Right renal pelvis (tissue), 4 donors: ENCODE measurements around the gene DEFB132. TPM values are rescaled to one million over a fixed set of nuclear protein-coding genes. Genes with fewer than 3 reads are reported as not detected.
"Not testable (repeated sequence)": the region's sequence is repeated elsewhere in the genome, so short reads cannot be mapped to it uniquely, and the experiment has no call there.

Source experiments
- DNase-seq, 4 donors: peaks; one replicate each; pipeline ENCODE4 v3.0.0-alpha.2; 2013; ENCODE audit warnings: low read depth in 4 of 4, low spot score in 3 of 4, missing footprints in 1 of 4
- polyA plus RNA-seq, 4 donors: library from polyadenylated mRNA; unstranded; fragments of 120-200 nt; gene quantifications; one replicate each; pipeline ENCODE4 v1.2.1, GENCODE V29; 2013; ENCODE audit not compliant: insufficient read length in 4 of 4

DEFB132 gene, protein sequence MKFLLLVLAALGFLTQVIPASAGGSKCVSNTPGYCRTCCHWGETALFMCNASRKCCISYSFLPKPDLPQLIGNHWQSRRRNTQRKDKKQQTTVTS
- under 1 TPM in 2 of 4 donors, not detected in 2; 0.07 to 0.08 TPM for polyA plus RNA-seq

DNA sequence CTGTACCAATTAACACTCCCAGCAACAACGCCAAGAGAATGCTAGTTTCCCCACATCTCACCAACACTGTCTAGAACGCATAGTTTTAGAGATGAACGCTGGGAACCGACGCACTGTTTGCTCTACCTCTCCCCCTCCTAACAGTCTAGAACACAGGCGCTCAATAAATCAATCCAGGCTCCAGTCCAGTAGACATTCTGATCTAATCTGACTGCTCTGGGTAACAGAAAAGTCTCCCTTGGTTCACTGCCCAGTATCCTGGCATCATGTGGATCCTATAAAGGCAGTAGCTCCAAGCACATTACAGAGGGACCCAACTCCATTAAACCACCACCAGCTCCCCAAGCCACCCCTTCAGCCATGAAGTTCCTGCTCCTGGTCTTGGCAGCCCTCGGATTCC, at the start of gene DEFB132:
Gene DEFB132, plus strand, starts transcription at position 306 of the 400 bp plus-strand sequence. Its CDS starts 55 bp downstream, at position 361.
- no peak for DNase-seq

DNA sequence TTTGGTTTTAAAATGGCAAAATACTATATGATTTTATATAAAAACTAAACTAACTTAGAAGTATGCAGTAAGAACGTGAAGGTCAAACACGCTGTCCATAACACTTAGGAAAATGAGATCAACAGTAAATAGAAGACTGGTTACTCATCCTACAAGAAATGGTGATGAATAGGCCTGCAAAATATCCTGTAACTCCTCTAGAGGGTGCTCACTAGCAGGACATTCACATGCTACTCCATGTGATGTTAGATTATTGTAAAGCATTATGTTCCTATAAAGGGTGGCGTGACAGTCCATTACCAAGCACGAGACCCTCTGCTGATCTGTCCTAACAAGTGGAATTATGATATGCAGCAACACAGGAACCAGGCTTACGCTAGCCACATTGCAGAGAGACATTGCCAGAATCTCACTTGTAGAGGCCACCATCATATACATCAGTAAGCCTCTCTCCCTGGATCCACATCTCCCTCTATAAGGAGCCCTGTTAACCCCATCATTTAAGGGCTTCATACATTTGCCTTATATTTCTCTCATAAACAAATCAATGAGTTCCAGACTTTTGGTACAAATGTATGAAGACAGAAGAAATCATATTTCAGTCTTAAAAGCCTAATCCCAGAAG, 48.5 kb upstream of the DEFB132 start:
- peak in 1 of 4 donors; percentile 14 for DNase-seq

DNA sequence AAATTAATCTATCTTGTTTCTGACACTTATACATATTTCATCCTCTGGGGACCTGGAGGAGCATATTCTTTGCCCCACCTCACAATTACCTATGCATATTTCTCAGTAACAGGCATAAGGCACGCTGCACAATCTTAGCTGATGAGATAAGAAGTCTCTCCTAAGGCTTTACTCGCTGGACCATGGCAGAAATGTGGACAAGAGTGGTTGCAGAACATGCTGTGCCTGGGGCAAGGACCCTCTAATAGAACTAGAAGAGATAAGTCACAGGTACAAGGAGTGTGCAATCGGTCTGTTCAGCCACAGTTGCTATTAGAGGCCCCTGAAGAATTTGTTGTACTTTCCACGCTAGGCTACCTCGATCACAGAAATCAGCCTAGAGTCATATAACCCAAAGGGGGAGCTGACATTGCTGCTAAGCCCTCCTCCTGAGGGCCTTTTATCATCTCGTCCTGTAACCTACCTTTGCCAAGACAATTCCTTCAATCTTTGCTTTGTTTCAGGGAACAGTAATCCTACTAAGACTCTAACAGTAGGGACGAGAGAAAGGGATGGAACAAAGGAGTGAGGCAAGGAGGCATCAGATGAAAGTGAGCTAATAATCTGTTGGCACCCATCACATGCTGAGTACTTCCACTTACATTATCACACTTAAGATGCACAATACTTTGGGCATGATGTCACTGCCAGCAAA, 46.6 kb upstream of the DEFB132 start:
- no peak for DNase-seq

DNA sequence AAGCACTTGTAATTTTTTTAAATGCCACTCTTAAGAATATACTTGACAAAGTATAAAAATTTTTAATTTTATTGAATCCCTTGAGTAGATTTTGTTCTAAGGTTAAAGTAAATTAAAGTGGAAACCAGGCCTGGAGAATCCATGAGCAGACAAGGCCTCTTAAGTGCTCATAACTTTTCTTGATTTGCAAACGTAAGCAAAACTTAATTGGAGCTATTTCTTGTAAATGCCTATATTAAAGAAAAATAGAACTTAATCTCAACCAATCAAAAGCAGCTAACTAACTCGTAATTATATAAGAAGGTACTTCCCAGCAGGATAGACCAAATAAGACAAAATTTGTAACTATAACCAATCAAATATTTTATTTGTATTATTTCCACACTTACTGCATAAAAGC, 43.1 kb upstream of the DEFB132 start:
- no peak for DNase-seq

DNA sequence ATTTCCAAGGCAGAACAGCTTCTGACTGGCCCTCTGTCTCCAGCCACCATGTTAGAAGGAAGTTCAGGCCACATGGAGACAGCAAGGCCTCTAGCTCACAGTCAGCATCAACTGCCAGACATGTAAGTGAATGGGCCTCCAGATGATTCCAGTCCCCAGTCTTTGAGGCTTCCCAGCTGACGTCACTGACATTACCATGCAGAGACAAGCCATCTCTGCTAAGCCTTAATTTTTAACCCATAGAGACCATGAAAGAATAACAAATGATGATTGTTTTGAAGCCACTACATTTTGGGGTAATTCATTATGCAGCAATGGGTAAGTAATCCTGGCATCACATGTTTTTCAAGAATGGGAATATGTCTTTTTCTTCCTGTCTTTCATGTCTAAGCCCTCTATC, 41.7 kb upstream of the DEFB132 start:
- no peak for DNase-seq

DNA sequence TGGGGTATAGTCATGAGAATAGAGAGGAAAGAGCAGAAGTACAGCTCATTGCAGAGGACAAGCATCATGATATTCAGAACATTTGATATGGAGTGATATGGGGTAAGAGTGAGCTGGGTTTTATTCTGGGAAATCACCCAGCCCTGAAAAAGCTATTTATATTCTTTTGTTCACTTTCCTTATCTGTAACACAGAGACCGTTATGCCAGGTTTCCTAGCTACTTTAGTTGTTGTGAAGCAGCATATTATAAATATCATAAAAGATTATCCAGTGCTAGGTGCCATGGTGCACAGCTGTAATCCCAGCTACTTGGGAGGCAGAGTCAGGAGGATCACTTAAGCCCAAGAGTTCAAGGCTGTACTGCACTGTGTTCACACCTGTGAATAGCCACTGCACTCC, 40.3 kb upstream of the DEFB132 start:
- DNase-seq, result no peak

DNA sequence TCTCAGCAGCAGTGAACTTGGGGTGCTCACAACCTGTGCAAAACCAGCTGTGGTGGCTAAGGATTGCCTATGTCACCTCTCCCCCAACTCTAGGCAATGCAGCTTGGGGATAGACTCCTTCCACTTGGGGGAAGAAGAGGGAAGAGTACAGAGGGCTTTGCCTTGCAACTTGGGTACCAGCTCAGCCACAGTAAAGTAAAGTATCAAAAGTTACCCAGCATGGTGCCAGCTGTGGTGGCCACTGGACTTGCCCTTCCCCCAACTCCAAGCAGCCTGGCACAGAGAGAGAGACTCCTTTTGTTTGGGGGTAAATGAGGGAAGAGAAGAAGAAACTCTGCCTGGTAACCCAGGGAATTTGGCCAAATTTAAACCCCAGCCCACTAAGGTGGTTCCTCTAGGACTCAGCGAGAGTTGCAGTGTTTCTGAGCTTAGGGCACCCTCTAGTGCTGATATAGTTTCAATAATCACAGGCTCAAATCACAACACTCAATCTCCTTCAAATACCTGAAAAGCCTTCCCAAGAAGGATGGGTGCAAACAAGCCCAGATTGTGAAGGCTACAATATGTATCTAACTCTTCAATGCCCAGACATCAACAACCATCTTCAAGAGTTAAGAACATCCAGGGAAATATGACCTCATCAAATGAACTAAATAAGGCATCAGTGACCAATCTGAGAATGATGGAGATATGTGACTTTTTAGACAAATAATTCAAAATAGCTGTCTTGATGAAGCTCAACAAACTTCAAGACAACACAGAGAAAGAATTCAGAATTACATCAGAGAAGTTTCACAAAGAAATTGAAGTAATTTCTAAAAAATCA, 38.0 kb upstream of the DEFB132 start:
- no peak for DNase-seq

DNA sequence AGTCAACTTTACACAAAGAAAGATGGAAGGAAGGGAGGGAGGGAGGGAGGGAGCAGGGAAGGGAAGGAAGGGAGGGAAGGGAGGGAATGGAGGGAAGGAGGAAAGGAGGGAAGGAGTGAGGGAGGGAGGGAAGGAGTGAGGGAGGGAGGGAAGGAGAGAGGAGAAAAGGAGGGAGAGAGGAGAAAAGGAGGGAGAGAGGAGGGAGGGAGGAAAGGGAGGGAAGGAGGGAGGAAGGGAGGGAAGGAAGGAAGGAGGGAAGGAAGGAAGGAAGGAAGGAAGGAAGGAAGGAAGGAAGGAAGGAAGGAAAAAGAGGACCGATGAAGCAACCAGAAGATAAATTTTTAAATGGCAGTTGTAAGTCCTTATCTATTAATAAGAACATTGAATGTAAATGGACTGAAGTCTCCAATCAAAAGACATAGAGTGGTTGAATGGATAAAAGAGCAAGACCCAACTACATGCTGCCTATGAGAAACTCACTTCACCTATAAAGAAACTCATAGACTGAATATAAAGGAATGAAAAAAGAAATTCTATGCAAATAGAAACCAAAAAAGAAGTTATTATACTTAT, 36.2 kb upstream of the DEFB132 start:
- DNase-seq, result no peak

DNA sequence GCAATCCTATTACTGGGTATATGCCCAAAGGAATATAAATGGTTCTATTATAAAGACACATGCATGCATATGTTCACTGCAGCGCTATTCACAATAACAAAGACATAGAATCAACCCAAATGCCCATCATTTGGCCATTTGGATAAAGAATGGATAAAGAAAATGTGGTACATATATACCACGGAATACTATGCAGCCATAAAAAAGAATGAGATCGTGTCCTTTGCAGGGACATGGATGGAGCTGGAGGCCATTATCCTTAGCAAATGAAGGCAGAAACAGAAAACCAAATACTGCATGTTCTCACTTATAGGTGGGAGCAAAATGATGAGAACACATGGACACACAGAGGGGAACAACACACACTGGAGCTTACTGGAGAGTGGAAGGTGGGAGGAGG, 31.6 kb upstream of the DEFB132 start:
- DNase-seq, result not testable (repeated sequence)

DNA sequence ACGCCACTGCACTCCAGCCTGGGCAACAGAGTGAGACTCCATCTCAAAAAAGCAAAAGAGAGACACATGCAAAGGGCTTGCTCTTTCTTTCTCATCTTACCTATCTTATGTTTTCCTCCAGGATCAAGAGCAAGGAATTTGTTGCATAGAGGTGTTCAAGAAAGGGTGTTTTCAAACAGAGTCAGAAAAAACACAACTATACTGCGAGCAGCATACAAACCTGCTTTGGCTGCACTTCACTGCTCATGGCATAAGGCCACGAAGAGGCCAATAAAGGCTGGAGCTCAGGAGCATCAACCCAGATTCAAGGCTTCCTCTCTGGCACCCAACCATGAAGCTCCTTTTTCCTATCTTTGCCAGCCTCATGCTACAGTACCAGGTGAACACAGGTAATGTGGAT, 30.6 kb upstream of the DEFB132 start, which contains the start of gene DEFB129:
Gene DEFB129, plus strand, starts transcription at position 301 of the 400 bp plus-strand sequence. Its CDS starts 31 bp downstream, at position 332.
- no peak for DNase-seq

DNA sequence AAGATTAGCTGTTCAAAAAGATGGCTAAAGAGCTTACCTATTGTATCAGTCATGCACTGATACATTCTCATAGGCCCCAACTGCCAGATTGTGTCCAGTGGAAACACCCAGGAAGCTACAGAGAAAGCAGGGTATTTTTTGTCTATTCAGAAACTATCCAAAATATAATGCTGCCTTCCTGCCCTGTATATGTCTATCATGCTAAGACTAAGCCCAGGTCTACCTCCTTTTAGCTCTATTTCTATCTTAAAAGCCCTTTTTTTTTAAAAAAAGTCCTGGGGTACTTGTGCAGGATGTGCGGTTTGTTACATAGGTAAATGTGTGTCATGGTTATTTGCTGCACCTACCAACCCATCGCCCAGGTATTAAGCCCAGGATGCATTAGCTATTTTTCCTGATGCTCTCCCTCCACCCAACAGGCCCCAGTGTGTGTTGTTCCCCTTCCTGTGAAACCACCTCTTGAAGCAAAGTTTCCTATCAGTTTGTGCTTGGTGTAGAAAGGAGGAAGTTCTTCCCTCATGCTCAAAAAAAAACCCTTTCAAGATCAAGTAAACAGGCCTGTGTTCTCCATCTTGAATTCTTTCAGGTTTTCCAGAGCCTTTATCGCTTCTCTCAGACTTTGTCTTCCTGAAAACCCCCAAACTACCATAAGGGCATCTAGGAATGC, 30.0 kb upstream of the DEFB132 start:
- no peak for DNase-seq

DNA sequence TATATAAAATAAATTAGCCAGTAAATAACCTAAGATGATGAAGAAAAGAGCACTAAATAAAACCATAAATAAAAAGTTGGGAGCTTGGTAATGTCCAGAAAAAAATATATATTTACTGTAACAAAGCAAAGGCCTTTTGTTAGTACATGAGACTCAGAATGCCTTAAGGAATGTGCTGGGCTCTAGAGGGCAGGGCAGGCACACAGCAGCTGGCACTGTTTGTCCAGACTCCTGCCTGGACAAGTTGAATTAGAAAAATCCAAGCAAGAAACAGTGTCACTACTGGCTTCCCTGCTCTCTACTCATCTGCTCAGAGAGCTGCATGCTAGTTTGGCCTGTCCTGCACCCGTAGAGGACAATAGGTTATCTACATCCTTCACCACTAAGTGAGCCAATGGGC, 21.6 kb upstream of the DEFB132 start:
- no peak for DNase-seq

DNA sequence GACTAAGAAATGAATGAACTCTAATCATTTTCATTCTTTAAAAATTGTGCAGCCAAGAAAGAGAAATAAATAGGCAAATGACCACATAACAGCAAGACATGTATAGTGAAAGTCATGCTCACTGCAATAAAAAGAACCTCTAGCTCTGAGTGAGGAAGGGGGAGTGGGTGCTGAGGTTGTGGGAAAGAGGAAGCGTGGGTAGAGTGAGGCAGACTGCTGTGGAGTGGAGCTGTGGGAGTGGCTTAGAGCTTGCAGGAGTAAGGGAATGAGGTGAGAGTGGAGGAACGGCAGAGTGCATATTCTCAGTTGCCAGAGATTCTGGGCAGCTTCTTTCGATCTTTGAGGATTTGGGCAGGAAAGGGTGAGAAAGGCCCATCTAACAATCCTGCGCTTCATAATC, 20.0 kb upstream of the DEFB132 start:
- no peak for DNase-seq

DNA sequence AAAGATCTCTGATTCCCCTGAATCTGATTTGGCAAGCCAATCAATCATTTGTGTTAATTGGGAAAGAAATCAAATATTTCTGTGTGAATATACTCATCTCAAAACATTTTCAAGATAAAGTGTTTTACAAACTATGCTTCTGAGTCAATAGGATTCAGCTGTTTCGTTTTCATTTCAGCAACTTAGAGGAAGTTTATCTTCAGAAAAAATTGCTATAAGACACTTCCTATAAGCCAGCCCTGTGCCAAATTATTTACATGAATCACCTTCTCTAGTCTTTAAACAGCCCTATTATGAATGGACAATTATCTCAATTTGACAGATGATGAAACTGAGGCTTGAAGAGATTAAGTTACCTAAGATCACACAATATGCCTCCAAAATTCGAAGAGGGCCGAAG, 19.6 kb upstream of the DEFB132 start:
- DNase-seq, result no peak

DNA sequence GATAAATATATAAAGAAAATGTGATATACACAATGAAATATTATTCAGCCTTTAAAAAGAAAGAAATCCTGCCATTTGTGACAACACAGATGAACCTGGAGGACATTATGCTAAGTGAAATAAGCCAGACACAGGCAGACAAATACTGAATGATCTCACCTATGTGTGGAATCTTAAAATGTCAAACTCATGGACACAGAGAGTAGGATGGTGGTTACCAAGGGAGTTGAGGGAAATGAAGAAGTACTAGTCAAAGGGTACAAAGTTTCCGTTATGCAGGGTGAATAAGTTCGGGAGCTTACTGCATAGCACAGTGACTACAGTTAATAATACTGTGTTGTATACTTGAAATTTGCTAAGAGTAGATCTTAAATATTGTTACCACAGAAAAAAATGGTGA, 14.6 kb upstream of the DEFB132 start:
- no peak for DNase-seq

DNA sequence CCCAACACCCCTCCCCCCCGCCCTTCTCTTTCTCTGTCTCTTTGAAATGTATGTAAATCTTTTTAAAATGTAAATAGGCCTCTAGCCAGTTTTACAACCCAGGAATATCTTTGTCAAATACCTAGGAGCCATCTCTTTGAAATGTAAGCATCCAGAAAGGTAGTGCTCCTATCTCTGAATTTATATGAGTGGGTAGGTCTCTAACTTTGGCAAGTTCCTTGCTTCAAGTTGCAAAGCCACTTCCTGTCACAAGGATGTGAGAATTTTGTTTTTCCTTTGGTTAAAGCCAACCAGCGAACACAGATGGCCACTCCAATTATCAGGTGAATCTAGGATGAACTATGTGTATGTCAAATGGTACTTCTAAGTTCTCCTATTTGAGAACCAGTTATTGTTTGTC, 6.2 kb upstream of the DEFB132 start:
- no peak for DNase-seq

DNA sequence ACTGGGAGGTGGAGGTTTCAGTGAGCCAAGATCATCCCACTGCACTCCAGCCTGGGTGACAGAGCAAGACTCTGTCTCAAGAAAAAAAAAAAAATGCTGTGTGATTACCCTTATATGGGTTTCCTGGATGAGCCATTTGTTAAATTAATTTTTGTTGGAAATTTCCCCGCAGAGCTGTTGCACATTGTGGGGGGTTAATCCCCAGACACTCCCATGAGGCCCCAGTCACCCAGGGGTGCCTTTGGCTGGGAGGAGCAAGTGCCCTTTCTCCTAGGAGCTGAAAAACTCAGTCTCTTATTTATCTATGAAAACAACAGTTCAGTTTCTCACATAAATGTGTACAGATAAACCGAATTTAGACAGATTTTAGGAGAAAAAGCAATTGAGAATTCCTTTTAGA, 4.7 kb upstream of the DEFB132 start:
- DNase-seq, result no peak

DNA sequence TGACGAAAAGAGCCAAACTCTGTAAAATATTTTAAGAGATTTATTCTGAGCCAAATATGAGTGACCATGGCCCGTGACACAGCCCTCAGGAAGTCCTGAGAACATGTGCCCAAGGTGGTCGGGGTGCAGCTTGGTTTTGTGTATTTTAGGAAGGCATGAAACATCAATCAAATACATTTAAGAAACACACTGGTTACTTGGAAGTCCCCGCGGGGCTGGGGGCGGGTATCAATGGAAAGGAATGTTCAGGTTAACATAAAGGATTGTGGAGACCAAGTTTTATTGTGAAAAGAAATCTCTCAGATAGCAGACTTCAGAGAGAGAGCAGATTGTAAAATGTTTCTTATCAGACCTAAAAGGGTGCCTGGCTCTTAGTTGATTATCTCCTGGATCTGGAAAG, 4.1 kb upstream of the DEFB132 start:
- DNase-seq, result not testable (repeated sequence)

DNA sequence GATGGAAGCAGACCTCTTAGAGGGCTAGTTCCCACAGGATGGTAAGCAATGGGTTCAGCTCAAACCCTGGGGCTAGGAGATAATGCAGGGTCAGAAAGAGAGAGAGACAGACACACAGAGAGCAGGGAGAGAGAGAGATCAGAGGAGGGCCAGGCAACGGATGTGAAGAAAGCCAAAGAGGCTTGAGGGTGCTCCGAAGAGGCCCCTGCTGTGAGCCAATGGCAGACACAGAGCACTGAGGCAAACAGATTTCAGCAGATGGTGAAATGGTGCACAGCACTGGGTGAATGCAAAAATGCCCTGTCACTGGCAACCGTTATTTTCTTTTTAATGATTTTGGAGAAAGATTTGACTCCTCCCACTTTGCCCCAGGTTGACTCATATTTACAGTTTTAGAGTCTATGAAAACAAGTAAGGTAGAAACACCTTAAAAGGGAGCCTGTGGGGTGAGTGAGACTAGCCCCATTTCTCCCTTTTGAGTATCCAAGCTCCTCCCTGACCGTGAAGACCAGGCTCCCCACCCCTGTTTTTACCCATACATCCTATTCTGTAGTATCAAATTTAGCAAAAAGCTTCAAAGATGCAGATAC, 840 bp downstream of the DEFB132 start:
- DNase-seq, result no peak

DNA sequence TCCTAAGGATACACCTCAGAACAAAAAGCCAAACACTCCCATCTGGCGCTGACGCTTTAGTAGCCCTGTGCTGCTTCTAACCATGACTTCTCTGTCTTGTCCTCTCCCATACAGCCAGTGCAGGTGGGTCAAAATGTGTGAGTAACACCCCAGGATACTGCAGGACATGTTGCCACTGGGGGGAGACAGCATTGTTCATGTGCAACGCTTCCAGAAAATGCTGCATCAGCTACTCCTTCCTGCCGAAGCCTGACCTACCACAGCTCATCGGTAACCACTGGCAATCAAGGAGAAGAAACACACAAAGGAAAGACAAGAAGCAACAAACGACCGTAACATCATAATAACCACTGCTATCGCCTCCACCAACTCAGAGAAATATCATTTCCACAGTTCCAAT, 1.4 kb downstream of the DEFB132 start:
- DNase-seq, result no peak
